Measurements from ENCODE around the gene MUC5B.
"Not testable (repeated sequence)": the region's sequence is repeated elsewhere in the genome, so short reads cannot be mapped to it uniquely, and the experiment has no call there.

Gene MUC5B

GRCh38 chr11:1239596-1240205 is 16.8 kb downstream of the MUC5B start:
- no peak overlapping the region for H3K4me3 ChIP-seq (ENCODE audit: low read length)
- no peak for DNase-seq (ENCODE audit: low read depth)
- TF ChIP-seq CTCF (conservative IDR thresholded peaks at IDR 0.05; ENCODE audit: low read depth, low read length), result no peak

GRCh38 chr11:1240771-1241170 is 17.9 kb downstream of the MUC5B start:
- no peak for DNase-seq (ENCODE audit: low read depth)
- TF ChIP-seq CTCF (conservative IDR thresholded peaks at IDR 0.05; ENCODE audit: low read depth, low read length), result no peak
- H3K4me3 ChIP-seq (ENCODE audit: low read length), result no peak overlapping the region

- DNase-seq (ENCODE audit: low read depth), result no peak
- no peak for TF ChIP-seq CTCF (conservative IDR thresholded peaks at IDR 0.05; ENCODE audit: low read depth, low read length)
- H3K4me3 ChIP-seq (ENCODE audit: low read length), result no peak overlapping the region
Observed at GRCh38 chr11:1241706-1242105, 18.8 kb downstream of the MUC5B start.

- TF ChIP-seq CTCF (conservative IDR thresholded peaks at IDR 0.05; ENCODE audit: low read depth, low read length), result no peak
- no peak overlapping the region for H3K4me3 ChIP-seq (ENCODE audit: low read length)
- DNase-seq (ENCODE audit: low read depth), result no peak
Observed at GRCh38 chr11:1242289-1242688, 19.4 kb downstream of the MUC5B start.

GRCh38 chr11:1242751-1243150 is 19.9 kb downstream of the MUC5B start:
- not testable (repeated sequence) for DNase-seq (ENCODE audit: low read depth)

GRCh38 chr11:1243521-1243920 is 20.7 kb downstream of the MUC5B start:
- H3K4me3 ChIP-seq (ENCODE audit: low read length); DNase-seq (ENCODE audit: low read depth): not testable (repeated sequence)

More at GRCh38 chr11:1242751-1243150, 19.9 kb downstream of the MUC5B start:
- H3K4me3 ChIP-seq (ENCODE audit: low read length), result not testable (repeated sequence)

GRCh38 chr11:1244557-1244956 is 21.7 kb downstream of the MUC5B start:
- H3K4me3 ChIP-seq (ENCODE audit: low read length); DNase-seq (ENCODE audit: low read depth): not testable (repeated sequence)

GRCh38 chr11:1245717-1246116 is 22.9 kb downstream of the MUC5B start:
- not testable (repeated sequence) for DNase-seq (ENCODE audit: low read depth); H3K4me3 ChIP-seq (ENCODE audit: low read length)

- H3K4me3 ChIP-seq (ENCODE audit: low read length); DNase-seq (ENCODE audit: low read depth): not testable (repeated sequence)
Observed at GRCh38 chr11:1246301-1246700, 23.4 kb downstream of the MUC5B start.

- DNase-seq (ENCODE audit: low read depth), result not testable (repeated sequence)
Observed at GRCh38 chr11:1247026-1247425, 24.2 kb downstream of the MUC5B start.

GRCh38 chr11:1248951-1249350 is 26.1 kb downstream of the MUC5B start:
- not testable (repeated sequence) for H3K4me3 ChIP-seq (ENCODE audit: low read length); DNase-seq (ENCODE audit: low read depth)

More at GRCh38 chr11:1247026-1247425, 24.2 kb downstream of the MUC5B start:
- not testable (repeated sequence) for H3K4me3 ChIP-seq (ENCODE audit: low read length)

GRCh38 chr11:1250411-1250810 is 27.5 kb downstream of the MUC5B start:
- DNase-seq (ENCODE audit: low read depth); H3K4me3 ChIP-seq (ENCODE audit: low read length): not testable (repeated sequence)

All from retinal pigment epithelial cell (primary cell).